Spleen (tissue), 11 donors: Measurements from ENCODE around the gene SELENOH. TPM values are rescaled to one million over a fixed set of nuclear protein-coding genes. Genes with fewer than 3 reads are reported as not detected.

Experiments used
- polyA plus RNA-seq, 3 donors: library from polyadenylated mRNA; stranded (reverse); fragments of 200-250 nt; gene quantifications; one replicate each; pipeline ENCODE4 v1.2.1, GENCODE V29; 2013
- small RNA-seq, 4 donors: library from RNA; depleted of rRNA; stranded (forward); fragments of <200 nt; gene quantifications; one replicate each; pipeline ENCODE3, GENCODE V24; 2016
- total RNA-seq, 7 donors: library from RNA; depleted of rRNA in 3 of 7; stranded (reverse); fragments of >200 nt in 3 of 7; fragmentation: NEBNext Ultra II Directional in 4 of 7; extraction: Animal tissue kit (Norgen Biotek cat#: 25700) in 4 of 7; gene quantifications; one replicate each; pipeline versions ENCODE4 v1.1.0 to v1.2.1, GENCODE V29; 2016 to 2021
- donor health status: healthy with polysubstance abuse.
- donor health status: DM: no; HTN: no; CAD: no; lungs with moderate emphysema.
- donor health status: DM: no; HTN: no; CAD: no.
- donor health status: Bipolar disorder and iron deficiency.
- donor health status: healthy.
- donor health status: DM: no; HTN: no; CAD: no.
- donor health status: DM: yes; HTN: yes; CAD: no.

The SELENOH gene
- total and polyA plus RNA-seq, 10 donors: 79.1 to 247 (median 115) TPM

Small RNA genes within 50 kb of the gene (small RNA-seq; reads per million reads assigned to genes)
- gene AP001931.1 (0 reads per million in 4 donors), gene TMX2-CTNND1 (0 reads per million in 4 donors)

Other genes with a start within 250 kb of the SELENOH start
- 10 to 100 TPM in 5 of 7 donors, 1 to 10 TPM in 2; 7.0 to 16.1 (median 13.0) TPM for gene SLC43A1, start 225.8 kb upstream of the SELENOH start, total RNA-seq
- gene SLC43A1, start 225.8 kb upstream of the SELENOH start, polyA plus RNA-seq: 1 to 10 TPM; 6.2 to 8.4 (median 6.4) TPM
- 10 to 100 TPM; 28.1 to 58.7 (median 39.0) TPM for gene TIMM10, start 210.7 kb upstream of the SELENOH start, total RNA-seq
- gene TIMM10, start 210.7 kb upstream of the SELENOH start, polyA plus RNA-seq: 10 to 100 TPM; 38.7 to 57.4 (median 56.1) TPM
- not detected for gene SMTNL1, start 203.9 kb upstream of the SELENOH start, total RNA-seq
- gene SMTNL1, start 203.9 kb upstream of the SELENOH start, polyA plus RNA-seq: not detected
- gene UBE2L6, start 173.8 kb upstream of the SELENOH start, total RNA-seq: 100 to 1,000 TPM in 5 of 7 donors, 10 to 100 TPM in 2; 74.2 to 137 (median 112) TPM
- 100 to 1,000 TPM in 1 of 3 donors, 10 to 100 TPM in 2; 46.8 to 135 (median 79.5) TPM for gene UBE2L6, start 173.8 kb upstream of the SELENOH start, polyA plus RNA-seq
- 100 to 1,000 TPM; 121 to 364 (median 255) TPM for gene SERPING1, start 143.8 kb upstream of the SELENOH start, total RNA-seq
- 100 to 1,000 TPM; 104 to 187 (median 161) TPM for gene SERPING1, start 143.8 kb upstream of the SELENOH start, polyA plus RNA-seq
- 1 to 10 TPM in 6 of 7 donors, under 1 TPM in 1; 0.63 to 8.3 (median 2.2) TPM for gene YPEL4, start 91.6 kb upstream of the SELENOH start, total RNA-seq
- gene YPEL4, start 91.6 kb upstream of the SELENOH start, polyA plus RNA-seq: 1 to 10 TPM in 1 of 3 donors, under 1 TPM in 2; 0.77 to 2.4 (median 1.00) TPM
- 10 to 100 TPM; 10.5 to 21.6 (median 14.6) TPM for gene CLP1, start 83.7 kb upstream of the SELENOH start, total RNA-seq
- 10 to 100 TPM in 1 of 3 donors, 1 to 10 TPM in 2; 8.3 to 12.2 (median 8.4) TPM for gene CLP1, start 83.7 kb upstream of the SELENOH start, polyA plus RNA-seq
- 10 to 100 TPM; 41.5 to 58.0 (median 51.2) TPM for gene ZDHHC5, start 73.4 kb upstream of the SELENOH start, total RNA-seq
- gene ZDHHC5, start 73.4 kb upstream of the SELENOH start, polyA plus RNA-seq: 10 to 100 TPM; 14.0 to 16.7 (median 14.2) TPM
- 10 to 100 TPM in 4 of 7 donors, 1 to 10 TPM in 3; 8.3 to 14.7 (median 11.0) TPM for gene MED19, start 29.3 kb upstream of the SELENOH start, total RNA-seq
- 10 to 100 TPM in 2 of 3 donors, 1 to 10 TPM in 1; 8.3 to 14.0 (median 11.1) TPM for gene MED19, start 29.3 kb upstream of the SELENOH start, polyA plus RNA-seq
- 10 to 100 TPM; 38.8 to 57.0 (median 51.9) TPM for gene TMX2, start 28.9 kb upstream of the SELENOH start, total RNA-seq
- gene TMX2, start 28.9 kb upstream of the SELENOH start, polyA plus RNA-seq: 10 to 100 TPM; 36.0 to 56.5 (median 46.3) TPM
- gene BTBD18, start 10.3 kb downstream of the SELENOH start, total RNA-seq: not detected
- gene BTBD18, start 10.3 kb downstream of the SELENOH start, polyA plus RNA-seq: not detected
- 100 to 1,000 TPM in 6 of 7 donors, 10 to 100 TPM in 1; 89.4 to 227 (median 130) TPM for gene CTNND1, start 20.3 kb downstream of the SELENOH start, total RNA-seq
- 10 to 100 TPM; 12.0 to 24.6 (median 13.0) TPM for gene CTNND1, start 20.3 kb downstream of the SELENOH start, polyA plus RNA-seq